GM12878 (cell line): Measurements from ENCODE around the gene TTLL1.

Source experiments
- BRCA1 ChIP-seq: IDR thresholded peaks from 2 replicates; pipeline ENCODE4 v1.6.1; 2011; ENCODE audit warnings: low read depth, low read length, improper control_type of control experiment
- CEBPB ChIP-seq, 2 experiments: fragments of 150-350 bp in 1 of 2; IDR thresholded peaks; 2 replicates each; pipeline ENCODE4 v1.6.1; 2012 to 2014; ENCODE audit warnings: low read depth in 2 of 2, low read length in 2 of 2, borderline replicate concordance in 1 of 2, inconsistent platforms in 1 of 2
- CTCF ChIP-seq, 3 experiments: IDR thresholded peaks in 2 of 3; conservative IDR thresholded peaks in 1 of 3; 2 replicates each; pipeline ENCODE4 v1.5.1; 2011; ENCODE audit warnings: low read depth in 3 of 3, low read length in 3 of 3, mild to moderate bottlenecking in 3 of 3, control low read depth in 2 of 3, moderate library complexity in 2 of 3, inconsistent platforms in 1 of 3, mixed read lengths in 1 of 3; ENCODE audit not compliant: control insufficient read depth in 2 of 3, insufficient read depth in 1 of 3; ENCODE audit errors: extremely low read depth in 1 of 3
- EED ChIP-seq: sonication (generic); IDR thresholded peaks from 2 replicates; pipeline ENCODE4 v1.6.1; 2016; ENCODE audit warnings: antibody characterized with exemption, low read depth
- FOXM1 ChIP-seq: IDR thresholded peaks from 2 replicates; pipeline ENCODE4 v1.6.1; 2012; ENCODE audit warnings: low read depth, mild to moderate bottlenecking, inconsistent platforms, low read length, moderate library complexity
- HCFC1 ChIP-seq: fragments of 150-350 bp; IDR thresholded peaks from 2 replicates; pipeline ENCODE4 v1.6.1; 2014; ENCODE audit warnings: low read length
- HDAC2 ChIP-seq: fragments of 200-600 bp; sonication (generic); IDR thresholded peaks from 2 replicates; pipeline ENCODE4 v1.6.1; 2017
- JUNB ChIP-seq: IDR thresholded peaks from 2 replicates; pipeline ENCODE4 v1.6.1; 2016; ENCODE audit warnings: antibody characterized with exemption, mild to moderate bottlenecking
- POLR2A ChIP-seq: IDR thresholded peaks from 2 replicates; pipeline ENCODE4 v1.6.1; 2011; ENCODE audit warnings: low read depth, mild to moderate bottlenecking, low read length
- SMC3 ChIP-seq: IDR thresholded peaks from 2 replicates; pipeline ENCODE4 v1.6.1; 2011; ENCODE audit warnings: low read length, improper control_type of control experiment, borderline replicate concordance
- TAF1 ChIP-seq: IDR thresholded peaks from 2 replicates; pipeline ENCODE4 v1.6.1; 2011; ENCODE audit warnings: mild to moderate bottlenecking, low read depth, low read length, borderline replicate concordance
- TBL1XR1 ChIP-seq: IDR thresholded peaks from 2 replicates; pipeline ENCODE4 v1.6.1; 2012; ENCODE audit warnings: low read depth, low read length, improper control_type of control experiment
- TCF12 ChIP-seq: IDR thresholded peaks from 2 replicates; pipeline ENCODE4 v1.6.1; 2011; ENCODE audit warnings: low read depth, mild to moderate bottlenecking, low read length

- TF ChIP-seq POLR2A = no peak
- TF ChIP-seq SMC3 = no peak
- no peak for TF ChIP-seq JUNB
- no peak for TF ChIP-seq TCF12
- TF ChIP-seq CTCF (IDR thresholded peaks at IDR 0.05 in 2 of 3, conservative IDR thresholded peaks at IDR 0.05 in 1 of 3; ENCODE audit: control insufficient read depth in 2 of 3, extremely low read depth in 1 of 3, insufficient read depth in 1 of 3, low read depth in 3 of 3, low read length in 3 of 3) = no peak
- TF ChIP-seq CEBPB (IDR thresholded peaks at IDR 0.05; ENCODE audit: borderline replicate concordance in 1 of 2, low read depth in 2 of 2, low read length in 2 of 2) = no peak
- TF ChIP-seq TAF1 = no peak
- TF ChIP-seq HCFC1 = no peak
- TF ChIP-seq BRCA1 = no peak
- no peak for TF ChIP-seq FOXM1
- no peak for TF ChIP-seq EED
- no peak for TF ChIP-seq TBL1XR1
- no peak for TF ChIP-seq HDAC2
These were observed 70.6 kb downstream of the TTLL1 start for GRCh38 chr22:43018615-43019014.
